Progenitor cell of endocrine pancreas (in vitro differentiated cells): ENCODE data around the gene WDR6. TPM values are rescaled to one million over a fixed set of nuclear protein-coding genes. Genes with fewer than 3 reads are reported as not detected.

Source experiments
- DNase-seq: peaks from one replicate; pipeline ENCODE4 v3.0.0; 2021; ENCODE audit warnings: low spot score; ENCODE audit not compliant: unreplicated experiment
- H3K27ac Mint-ChIP-seq: 2 replicates; pipeline ENCODE4 v1.8.0; 2021; ENCODE audit warnings: mild to moderate bottlenecking, moderate library complexity, mixed read lengths
- H3K27me3 Mint-ChIP-seq: 2 replicates; pipeline ENCODE4 v1.8.0; 2021; ENCODE audit warnings: mixed read lengths
- H3K36me3 Mint-ChIP-seq: 2 replicates; pipeline ENCODE4 v1.8.0; 2022; ENCODE audit warnings: mixed read lengths; ENCODE audit not compliant: insufficient read depth
- H3K4me1 Mint-ChIP-seq: 2 replicates; pipeline ENCODE4 v1.8.0; 2021; ENCODE audit warnings: low read depth, mixed read lengths
- H3K4me3 Mint-ChIP-seq: 2 replicates; pipeline ENCODE4 v1.8.0; 2021; ENCODE audit warnings: low read depth, mild to moderate bottlenecking, moderate library complexity, mixed read lengths
- H3K9me3 Mint-ChIP-seq: 2 replicates; pipeline ENCODE4 v1.8.0; 2021; ENCODE audit warnings: low read depth, mixed read lengths
- total RNA-seq: library from RNA; stranded (reverse); gene quantifications from 2 replicates; pipeline ENCODE4 v1.2.1, GENCODE V29; 2021
- TF ChIP-seq, protein P1 (sequence below): fragments of 200-600 bp; sonication (generic); IDR thresholded peaks from one replicate; pipeline ENCODE4 v1.5.0; 2021; ENCODE audit warnings: antibody characterized with exemption, mild to moderate bottlenecking; ENCODE audit not compliant: unreplicated experiment

Gene WDR6
- total RNA-seq, 1 donor from 2014 or later = 414 TPM

- TF ChIP-seq, protein P1, sequence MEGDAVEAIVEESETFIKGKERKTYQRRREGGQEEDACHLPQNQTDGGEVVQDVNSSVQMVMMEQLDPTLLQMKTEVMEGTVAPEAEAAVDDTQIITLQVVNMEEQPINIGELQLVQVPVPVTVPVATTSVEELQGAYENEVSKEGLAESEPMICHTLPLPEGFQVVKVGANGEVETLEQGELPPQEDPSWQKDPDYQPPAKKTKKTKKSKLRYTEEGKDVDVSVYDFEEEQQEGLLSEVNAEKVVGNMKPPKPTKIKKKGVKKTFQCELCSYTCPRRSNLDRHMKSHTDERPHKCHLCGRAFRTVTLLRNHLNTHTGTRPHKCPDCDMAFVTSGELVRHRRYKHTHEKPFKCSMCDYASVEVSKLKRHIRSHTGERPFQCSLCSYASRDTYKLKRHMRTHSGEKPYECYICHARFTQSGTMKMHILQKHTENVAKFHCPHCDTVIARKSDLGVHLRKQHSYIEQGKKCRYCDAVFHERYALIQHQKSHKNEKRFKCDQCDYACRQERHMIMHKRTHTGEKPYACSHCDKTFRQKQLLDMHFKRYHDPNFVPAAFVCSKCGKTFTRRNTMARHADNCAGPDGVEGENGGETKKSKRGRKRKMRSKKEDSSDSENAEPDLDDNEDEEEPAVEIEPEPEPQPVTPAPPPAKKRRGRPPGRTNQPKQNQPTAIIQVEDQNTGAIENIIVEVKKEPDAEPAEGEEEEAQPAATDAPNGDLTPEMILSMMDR = no peak
- DNase-seq = no peak
- no peak overlapping the region for H3K27ac Mint-ChIP-seq
- H3K36me3 Mint-ChIP-seq = peaks cover 3% of the 10 kb centered on the region
- no peaks in the 10 kb centered on the region for H3K9me3 Mint-ChIP-seq
- H3K27me3 Mint-ChIP-seq = no peaks in the 10 kb centered on the region
- no peaks in the 10 kb centered on the region for H3K4me1 Mint-ChIP-seq
- H3K4me3 Mint-ChIP-seq = no peak overlapping the region
These were observed 43.6 kb upstream of the WDR6 start for GRCh38 chr3:48963591-48963990.

GRCh38 chr3:48966367-48966766, 40.8 kb upstream of the WDR6 start:
- H3K27ac Mint-ChIP-seq = no peak overlapping the region
- no peak for DNase-seq
- no peaks in the 10 kb centered on the region for H3K4me1 Mint-ChIP-seq
- TF ChIP-seq, protein P1 = no peak
- no peaks in the 10 kb centered on the region for H3K9me3 Mint-ChIP-seq
- no peak overlapping the region for H3K4me3 Mint-ChIP-seq
- peaks cover 6% of the 10 kb centered on the region for H3K36me3 Mint-ChIP-seq
- no peaks in the 10 kb centered on the region for H3K27me3 Mint-ChIP-seq

DNA sequence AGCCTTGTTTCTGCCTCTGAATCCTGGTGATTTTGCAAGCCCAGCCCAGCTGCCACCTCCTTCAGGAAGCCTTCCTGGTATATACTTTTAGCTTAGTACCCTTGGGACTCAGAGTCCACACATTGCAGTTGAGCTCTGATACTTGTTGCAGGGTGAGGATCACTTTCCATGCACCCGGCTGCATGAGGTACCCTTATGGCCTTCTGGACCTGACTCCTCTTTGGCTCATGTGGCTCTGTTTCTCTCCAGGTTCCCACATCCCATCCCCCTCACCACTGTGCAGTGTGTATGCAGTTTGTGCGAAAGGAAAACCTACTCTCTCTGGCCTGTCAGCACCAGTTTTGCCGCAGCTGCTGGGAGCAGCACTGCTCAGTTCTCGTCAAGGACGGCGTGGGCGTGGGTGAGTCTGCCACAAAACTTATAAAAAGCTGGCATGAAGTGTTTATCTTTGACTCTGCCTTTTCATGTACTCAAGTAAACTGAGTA, 40.3 kb upstream of the WDR6 start:
- peaks cover 6% of the 10 kb centered on the region for H3K36me3 Mint-ChIP-seq
- no peaks in the 10 kb centered on the region for H3K9me3 Mint-ChIP-seq
- H3K4me1 Mint-ChIP-seq = no peaks in the 10 kb centered on the region
- no peak overlapping the region for H3K4me3 Mint-ChIP-seq
- TF ChIP-seq, protein P1 = no peak
- DNase-seq = no peak
- no peaks in the 10 kb centered on the region for H3K27me3 Mint-ChIP-seq
- no peak overlapping the region for H3K27ac Mint-ChIP-seq

GRCh38 chr3:48970586-48970985, 36.6 kb upstream of the WDR6 start:
- no peaks in the 10 kb centered on the region for H3K27me3 Mint-ChIP-seq
- no peak overlapping the region for H3K27ac Mint-ChIP-seq
- DNase-seq = no peak
- peaks cover 6% of the 10 kb centered on the region for H3K36me3 Mint-ChIP-seq
- H3K4me1 Mint-ChIP-seq = no peaks in the 10 kb centered on the region
- TF ChIP-seq, protein P1 = no peak
- no peak overlapping the region for H3K4me3 Mint-ChIP-seq
- H3K9me3 Mint-ChIP-seq = no peaks in the 10 kb centered on the region

DNA sequence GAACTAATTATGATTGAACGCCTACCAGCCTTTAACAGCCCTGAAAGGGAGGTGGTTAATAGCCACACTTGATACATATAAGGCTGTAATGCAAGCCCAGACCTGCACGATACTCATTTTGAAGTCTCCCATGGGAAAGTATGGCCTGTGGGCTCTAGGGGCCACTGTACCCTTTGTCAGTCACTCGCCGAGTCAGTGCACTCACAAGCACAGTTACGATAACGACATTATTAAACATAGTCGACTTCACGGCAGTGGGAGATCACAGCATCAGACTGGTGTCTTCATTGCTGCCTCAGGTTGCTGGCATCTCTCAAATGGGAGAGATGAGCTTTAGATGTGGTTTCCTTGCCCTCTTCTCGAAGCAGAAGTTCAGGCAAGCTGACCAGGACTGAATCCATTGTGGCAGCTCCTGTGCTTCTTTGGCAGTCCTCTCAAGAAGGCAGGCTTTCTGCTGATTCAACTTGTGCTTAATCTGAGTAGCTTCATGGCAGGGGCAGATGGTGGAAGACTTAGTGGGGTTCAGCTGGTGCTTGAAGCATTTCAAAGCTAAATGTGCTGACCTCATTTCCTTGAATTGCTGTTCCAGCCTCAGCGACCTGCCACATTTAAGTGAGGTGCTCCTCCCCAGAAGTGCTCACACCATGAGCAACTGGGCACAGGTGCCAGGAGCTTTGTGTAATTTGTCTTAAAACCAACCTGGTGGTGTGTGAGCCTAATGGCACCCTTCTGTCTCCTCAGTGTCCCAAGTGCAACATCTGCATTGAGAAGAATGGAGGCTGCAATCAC, 32.9 kb upstream of the WDR6 start:
- TF ChIP-seq, protein P1 = no peak
- Mint-ChIP-seq H3K27me3 (no peaks in the 10 kb centered on the region), H3K27ac (no peak overlapping the region), H3K36me3 (peaks cover 9% of the 10 kb centered on the region), H3K9me3 (no peaks in the 10 kb centered on the region), H3K4me3 (no peak overlapping the region), H3K4me1 (no peaks in the 10 kb centered on the region)
- no peak for DNase-seq
